HG02610 (cell line): ENCODE measurements around the gene NHP2.
"Not testable (repeated sequence)": the region's sequence is repeated elsewhere in the genome, so short reads cannot be mapped to it uniquely, and the experiment has no call there.

Experiments
- ATAC-seq: cut with Tn5 transposase; IDR thresholded peaks from one replicate; pipeline ENCODE4 v1.9.1; 2021; ENCODE audit warnings: mild to moderate bottlenecking, moderate library complexity; ENCODE audit not compliant: unreplicated experiment

The NHP2 gene

GRCh38 chr5:178131446-178131996 lies 22.2 kb downstream of the NHP2 start:
- ATAC-seq = no peak

DNA sequence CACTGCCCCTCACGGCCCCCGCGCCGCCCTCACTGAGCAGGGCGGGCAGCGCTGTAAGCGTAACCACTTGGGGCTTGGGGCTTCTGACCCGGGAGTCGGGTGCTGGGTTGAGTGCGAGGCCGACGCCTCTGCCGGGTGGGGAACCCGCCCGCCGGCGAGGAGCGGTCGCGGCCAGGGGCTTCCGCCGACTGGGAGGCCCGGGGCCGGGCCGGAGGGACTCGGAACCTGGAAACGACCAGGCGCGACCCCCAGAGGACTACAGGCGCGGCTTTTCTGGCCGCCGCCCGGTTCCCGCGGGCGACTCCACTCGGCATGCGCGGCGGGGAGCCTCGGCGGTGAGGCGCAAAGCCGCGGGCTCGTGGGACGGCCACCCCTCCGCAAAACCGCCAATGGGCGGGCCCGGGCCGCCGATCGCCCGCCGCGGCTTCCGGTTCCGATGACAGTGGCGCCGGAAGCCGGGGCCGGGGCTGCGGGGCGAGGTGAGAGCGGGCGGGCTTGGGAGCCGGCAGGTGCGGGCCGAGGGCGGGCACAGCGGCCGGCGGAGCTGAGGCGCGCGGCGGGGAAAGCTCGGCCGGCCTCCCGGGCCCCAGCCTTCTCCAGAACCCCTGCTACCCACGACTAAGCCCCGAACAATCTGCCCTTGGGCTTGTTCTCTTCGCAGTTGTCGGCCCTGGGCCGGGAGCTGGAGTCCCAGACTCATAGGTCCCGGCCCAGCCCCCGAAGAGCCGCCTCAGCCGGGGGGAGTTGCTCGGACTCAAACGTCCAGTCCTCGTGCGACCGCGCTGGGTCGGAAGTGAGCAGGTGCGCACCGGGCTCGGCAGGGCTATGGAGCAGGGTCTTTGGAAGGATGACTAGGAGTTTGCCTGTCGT lies 22.9 kb downstream of the NHP2 start, which contains the start of gene RMND5B:
TSS of gene RMND5B (plus strand) at position 439 of the 870 bp plus-strand sequence. CDS start 7,106 bp downstream, outside the sequence.
- peak; percentile 87 for ATAC-seq

GRCh38 chr5:178130234-178130575 lies 23.5 kb downstream of the NHP2 start:
- not testable (repeated sequence) for ATAC-seq

GRCh38 chr5:178129296-178129695 lies 24.4 kb downstream of the NHP2 start:
- no peak for ATAC-seq

- not testable (repeated sequence) for ATAC-seq
These were observed 26.2 kb downstream of the NHP2 start for GRCh38 chr5:178127300-178128009.

- ATAC-seq = no peak
These were observed 27.1 kb downstream of the NHP2 start for GRCh38 chr5:178126556-178126955.

GRCh38 chr5:178125253-178125906 lies 28.3 kb downstream of the NHP2 start:
- ATAC-seq = no peak

DNA sequence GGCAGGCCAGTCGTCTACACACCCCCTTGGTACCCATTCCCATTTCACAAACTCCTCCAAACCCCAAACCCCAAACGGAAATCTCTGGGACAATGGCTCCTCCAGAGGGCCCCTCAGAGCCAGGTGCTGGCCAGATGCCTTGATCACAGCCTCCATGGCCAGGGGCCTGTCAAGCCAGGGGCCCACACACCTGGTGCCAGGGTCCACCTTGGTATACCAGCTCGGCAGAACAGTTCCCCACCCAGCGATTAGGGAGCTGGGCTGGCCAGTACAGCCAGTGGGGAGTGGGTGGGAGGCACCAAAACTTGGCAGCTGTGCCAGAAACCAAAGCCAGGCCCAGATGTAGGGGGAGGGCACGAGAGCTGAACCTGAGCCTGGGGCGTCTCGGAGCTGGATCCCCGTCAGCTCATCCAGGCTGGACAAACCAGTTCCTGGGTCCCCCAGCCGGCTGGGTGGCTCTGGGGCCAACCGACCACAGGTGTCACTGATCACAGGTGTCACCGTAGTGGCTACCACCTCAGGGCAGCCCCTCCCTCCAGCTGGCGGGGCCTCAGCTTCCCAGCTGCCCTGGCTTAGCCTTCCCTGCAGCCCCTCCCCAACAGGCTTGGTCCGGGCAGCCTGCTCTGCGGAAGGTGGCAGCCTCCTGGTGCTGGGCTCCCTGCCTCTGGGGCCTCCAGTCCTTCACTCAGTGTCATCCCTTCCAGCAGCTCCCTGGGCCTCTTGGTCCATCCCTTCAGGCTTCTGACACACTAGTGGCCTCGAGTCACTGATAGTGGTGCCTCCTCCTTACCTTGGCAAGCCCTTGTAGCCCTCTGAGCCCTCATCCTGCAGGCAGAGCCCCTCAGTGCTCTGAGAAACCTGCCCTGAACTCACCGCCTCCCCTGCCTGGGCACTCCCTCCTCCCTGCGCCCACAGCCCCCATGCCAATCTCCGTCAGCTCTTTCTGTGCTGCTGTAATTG lies 29.4 kb downstream of the NHP2 start:
- no peak for ATAC-seq

DNA sequence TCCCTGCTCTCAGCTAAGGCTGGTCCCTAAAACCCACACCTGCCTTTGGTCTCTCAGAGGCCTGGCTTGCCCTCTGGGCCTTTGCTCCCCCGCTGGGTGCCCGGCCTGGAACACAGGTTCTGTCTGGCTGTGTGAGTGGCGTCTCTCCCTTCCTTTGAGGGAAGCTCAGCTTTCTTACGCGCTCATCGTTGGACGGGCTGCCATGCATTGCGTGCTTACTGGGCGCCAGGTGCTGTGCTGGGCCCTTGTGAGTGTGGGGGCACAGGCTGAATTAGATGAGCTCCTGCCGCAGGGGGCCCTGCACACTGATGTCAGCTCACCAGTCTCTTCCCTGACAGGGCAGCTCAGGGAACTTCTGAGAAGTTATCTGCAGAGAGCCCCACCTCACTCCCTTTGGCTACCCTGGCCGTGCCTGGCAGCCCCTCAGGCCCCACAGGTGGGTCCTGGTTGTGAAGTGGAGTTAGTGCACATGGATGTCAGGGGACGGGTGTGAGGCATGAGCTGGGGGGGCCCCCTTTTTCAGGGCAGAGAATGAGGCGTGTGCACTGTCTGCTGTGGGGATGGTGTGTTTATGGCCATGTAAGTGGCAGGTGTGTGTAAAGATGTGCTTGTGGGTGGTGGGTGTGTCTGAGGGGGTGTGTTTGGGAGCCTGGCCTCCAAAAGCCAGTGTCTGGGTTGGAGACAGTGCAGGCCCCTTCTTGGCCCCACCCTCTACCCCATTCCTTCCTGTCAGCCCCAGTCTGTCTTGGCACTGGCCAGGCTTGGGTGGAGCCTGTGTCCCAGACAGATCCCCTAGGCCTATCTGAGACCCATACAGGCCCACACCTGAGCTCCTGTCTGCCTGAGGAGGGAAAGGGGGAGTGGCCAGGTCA lies 30.4 kb downstream of the NHP2 start:
- no peak for ATAC-seq

DNA sequence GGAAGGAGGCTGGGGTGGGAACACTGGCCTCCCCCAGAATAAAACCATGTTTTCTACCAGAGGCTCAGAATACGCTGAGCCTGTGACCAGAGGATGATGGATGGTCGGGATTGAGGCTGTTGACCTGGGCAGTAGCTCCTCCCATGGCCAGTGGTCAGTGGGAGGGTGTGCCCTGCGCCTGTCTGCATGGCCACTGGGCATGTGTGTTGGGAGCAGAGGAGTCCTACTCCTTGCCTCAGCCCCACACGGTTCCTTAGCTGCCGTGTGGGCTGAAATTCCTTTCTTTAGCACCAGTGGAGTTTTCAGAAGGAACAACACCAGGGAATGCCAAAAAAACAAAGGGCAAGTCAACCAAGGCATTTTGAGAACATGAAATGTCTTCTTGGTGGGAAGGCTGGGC lies 31.3 kb downstream of the NHP2 start:
- no peak for ATAC-seq

DNA sequence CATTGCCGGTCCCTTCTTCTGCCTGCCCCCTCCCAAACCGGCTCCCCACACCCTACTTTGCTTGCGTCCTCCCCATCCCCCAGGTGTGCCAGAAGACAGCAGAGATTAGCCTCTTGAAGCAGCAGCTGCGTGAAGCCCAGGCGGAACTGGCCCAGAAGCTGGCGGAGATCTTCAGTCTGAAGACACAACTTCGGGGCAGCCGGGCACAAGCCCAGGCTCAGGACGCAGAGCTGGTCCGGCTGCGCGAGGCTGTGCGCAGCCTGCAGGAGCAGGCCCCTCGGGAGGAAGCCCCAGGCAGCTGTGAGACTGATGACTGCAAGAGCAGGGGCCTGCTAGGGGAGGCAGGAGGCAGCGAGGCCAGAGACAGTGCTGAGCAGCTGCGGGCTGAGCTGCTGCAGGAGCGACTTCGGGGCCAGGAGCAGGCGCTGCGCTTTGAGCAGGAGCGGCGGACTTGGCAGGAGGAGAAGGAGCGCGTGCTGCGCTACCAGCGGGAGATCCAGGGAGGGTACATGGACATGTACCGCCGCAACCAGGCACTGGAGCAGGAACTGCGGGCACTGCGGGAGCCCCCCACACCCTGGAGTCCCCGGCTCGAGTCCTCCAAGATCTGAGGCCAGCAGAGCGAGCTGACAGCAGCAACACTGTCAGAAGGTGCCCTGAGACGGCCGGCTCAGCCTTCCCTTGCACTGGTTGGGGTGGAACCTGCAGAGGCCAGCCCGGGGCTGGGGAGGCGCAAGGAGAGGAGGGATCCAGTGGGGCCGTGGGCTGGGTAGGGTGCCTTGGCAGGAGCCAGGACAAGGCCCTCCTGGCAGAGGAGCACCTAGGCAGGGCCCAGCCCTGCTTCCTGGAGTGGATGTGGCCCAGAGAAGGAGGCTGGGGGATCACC lies 32.1 kb downstream of the NHP2 start:
- no peak for ATAC-seq

DNA sequence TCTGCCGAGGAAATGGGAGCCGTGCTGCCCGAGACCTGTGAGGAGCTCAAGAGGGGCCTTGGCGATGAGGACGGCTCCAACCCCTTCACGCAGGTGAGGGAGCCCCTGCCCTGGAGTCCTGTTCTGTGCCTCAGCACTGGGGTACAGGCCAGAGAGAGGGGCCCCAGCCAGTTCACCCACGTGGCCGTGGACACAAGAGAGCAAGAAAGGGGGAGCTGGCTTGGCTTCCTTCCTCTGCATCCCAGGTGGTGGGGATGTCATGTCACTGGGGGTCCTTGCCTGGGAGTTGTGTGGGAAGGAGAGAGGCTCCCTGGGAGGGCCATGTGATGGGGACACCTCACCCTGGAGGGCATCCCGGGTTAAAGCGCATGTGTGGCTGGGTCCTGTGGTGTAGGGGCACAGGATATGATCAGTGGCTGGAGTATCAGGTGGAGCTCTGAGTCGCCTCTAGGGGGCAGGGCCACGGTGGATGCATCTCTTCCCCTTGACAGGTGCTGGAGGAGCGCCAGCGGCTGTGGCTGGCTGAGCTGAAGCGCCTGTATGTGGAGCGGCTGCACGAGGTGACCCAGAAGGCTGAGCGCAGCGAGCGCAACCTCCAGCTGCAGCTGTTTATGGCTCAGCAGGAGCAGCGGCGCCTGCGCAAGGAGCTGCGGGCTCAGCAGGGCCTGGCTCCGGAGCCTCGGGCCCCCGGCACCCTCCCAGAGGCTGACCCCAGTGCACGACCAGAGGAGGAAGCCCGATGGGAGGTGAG lies 32.9 kb downstream of the NHP2 start:
- peak; percentile 84 for ATAC-seq

DNA sequence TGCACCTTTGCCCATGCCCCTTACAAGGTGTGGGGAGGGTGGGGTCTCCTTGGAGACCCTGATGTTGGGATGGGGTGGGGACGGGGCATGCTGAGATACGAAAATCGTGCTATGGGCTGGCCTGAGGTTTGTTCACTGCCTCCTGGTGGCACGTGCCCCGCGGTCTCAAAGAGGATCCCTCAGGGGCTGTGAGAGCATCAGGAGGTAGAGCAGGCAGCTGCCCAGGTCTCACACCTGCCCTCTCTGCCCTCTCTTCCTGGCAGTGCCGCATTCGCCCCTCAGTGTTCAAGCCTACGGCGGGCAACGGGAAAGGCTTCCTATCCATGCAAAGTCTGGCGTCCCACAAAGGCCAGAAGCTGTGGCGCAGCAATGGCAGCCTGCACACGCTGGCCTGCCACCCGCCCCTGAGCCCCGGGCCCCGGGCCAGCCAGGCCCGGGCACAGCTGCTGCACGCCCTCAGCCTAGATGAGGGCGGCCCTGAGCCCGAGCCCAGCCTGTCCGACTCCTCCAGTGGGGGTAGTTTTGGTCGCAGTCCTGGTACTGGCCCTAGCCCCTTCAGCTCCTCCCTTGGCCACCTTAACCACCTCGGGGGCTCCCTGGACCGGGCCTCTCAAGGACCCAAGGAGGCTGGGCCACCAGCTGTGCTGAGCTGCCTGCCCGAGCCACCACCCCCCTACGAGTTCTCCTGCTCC lies 33.6 kb downstream of the NHP2 start:
- no peak for ATAC-seq

GRCh38 chr5:178117923-178118701 lies 35.6 kb downstream of the NHP2 start:
- no peak for ATAC-seq

DNA sequence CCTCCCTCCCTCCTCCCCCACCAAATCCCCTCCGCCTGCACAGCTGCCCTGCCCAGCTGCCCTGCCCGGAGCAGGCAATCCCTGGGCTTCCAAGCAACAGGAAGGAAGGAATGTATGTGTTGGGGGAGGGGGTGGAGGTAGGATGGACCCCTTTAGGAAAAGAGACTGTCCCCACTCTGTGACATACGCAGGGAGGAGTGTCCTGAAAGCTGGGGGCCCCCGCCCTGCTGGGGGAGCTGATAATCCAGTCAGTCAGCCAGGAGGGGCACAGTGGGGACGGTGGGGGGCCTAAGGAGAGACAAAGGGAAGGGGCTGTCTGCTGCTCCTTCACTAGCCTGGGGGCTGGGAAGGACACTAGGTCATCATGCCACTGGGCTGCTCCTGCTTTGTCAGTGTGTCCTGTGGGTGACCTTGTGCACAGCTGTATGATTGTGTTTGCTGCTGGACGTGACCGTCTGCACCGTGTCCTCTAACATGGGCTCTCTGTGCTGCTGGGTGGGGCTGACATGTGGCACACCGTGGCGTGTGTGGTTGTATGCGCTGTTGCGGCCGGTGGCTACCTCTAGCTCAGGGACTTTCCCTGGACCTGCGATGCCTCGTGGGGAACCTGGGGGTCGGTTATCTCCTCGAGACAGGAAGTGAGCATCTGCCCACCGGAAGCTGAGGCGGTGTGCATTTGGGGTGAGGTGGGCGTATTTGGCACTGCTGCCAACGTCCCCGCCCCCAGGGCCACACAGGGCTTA lies 37.4 kb downstream of the NHP2 start:
- ATAC-seq = peak; percentile 30

DNA sequence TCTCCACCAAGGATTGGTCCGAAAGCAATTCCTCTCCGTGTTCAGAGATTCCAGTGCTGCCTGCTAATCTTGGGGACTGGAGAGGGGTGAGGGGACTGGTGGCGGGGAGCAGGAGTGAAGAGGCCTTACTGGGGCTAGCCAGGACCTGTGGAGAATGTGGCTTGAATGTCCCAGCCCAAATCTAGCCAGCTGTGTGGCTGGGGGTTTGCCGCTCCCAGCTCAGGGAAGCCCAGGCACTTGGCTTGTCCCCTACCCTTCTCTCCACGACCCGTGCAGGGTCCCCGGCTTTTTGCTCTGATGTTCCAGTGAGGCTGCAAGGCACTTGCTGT lies 37.9 kb downstream of the NHP2 start:
- ATAC-seq = no peak
